K562 (cell line): ENCODE data around the gene ADK. TPM values are rescaled to one million over a fixed set of nuclear protein-coding genes. Genes with fewer than 3 reads are reported as not detected.

Source experiments
- CC2D1A ChIP-seq: fragments of 450-650 bp; IDR thresholded peaks from 2 replicates; pipeline ENCODE4 v1.6.1; 2017; ENCODE audit warnings: mild to moderate bottlenecking
- CHD4 ChIP-seq: fragments of 200-600 bp; sonication (generic); IDR thresholded peaks from 3 replicates; pipeline ENCODE4 v1.6.1; 2012; ENCODE audit warnings: low read depth, mild to moderate bottlenecking, mixed read lengths, low read length, inconsistent platforms; ENCODE audit not compliant: insufficient read depth, insufficient replicate concordance, poor library complexity, severe bottlenecking
- DACH1 ChIP-seq: fragments of 450-650 bp; IDR thresholded peaks from 2 replicates; pipeline ENCODE4 v1.6.1; 2018; ENCODE audit not compliant: partially characterized antibody
- GTF2A2 ChIP-seq: IDR thresholded peaks from 2 replicates; pipeline ENCODE4 v1.6.1; 2016; ENCODE audit warnings: mild to moderate bottlenecking, missing genetic modification characterization, missing compliant biosample characterization
- HOXB6 ChIP-seq: fragments of 250-450 bp; sonication (Bioruptor Pico); IDR thresholded peaks from 2 replicates; pipeline ENCODE4 v1.5.1; 2022; ENCODE audit warnings: mild to moderate bottlenecking, borderline replicate concordance
- SETDB1 ChIP-seq: IDR thresholded peaks from one replicate; pipeline ENCODE4 v1.6.1; 2012; ENCODE audit warnings: low read length, control low read depth, inconsistent platforms
- SIX5 ChIP-seq, 2 experiments: IDR thresholded peaks; 2 replicates each; pipeline ENCODE4 v1.6.1; 2011; ENCODE audit warnings: low read length in 2 of 2, borderline replicate concordance in 1 of 2, low read depth in 1 of 2, mild to moderate bottlenecking in 1 of 2, moderate library complexity in 1 of 2; ENCODE audit not compliant: insufficient read depth in 1 of 2
- TBP ChIP-seq: optimal IDR thresholded peaks from 2 replicates; pipeline ENCODE3; 2011; ENCODE audit warnings: low read depth, low read length, improper control_type of control experiment
- polyA plus RNA-seq, 8 experiments: library from polyadenylated mRNA; depleted of rRNA in 4 of 8; stranded (reverse) in 5 of 8; unstranded in 3 of 8; fragments of >200 nt; fragmentation: Nextera tagmentation in 2 of 8; fragmentation: Illumina TruSeq in 1 of 8; extraction: Ambion mirVana in 2 of 8; extraction: Trizol in 1 of 8; gene quantifications; 2 replicates each; pipeline versions ENCODE4 v1.2.1 to v1.2.3, GENCODE V29; 2011 to 2014; ENCODE audit warnings: inconsistent platforms in 1 of 8, missing spikeins in 1 of 8
- total RNA-seq, 7 experiments: library from RNA; depleted of rRNA in 6 of 7; stranded (reverse); fragments of >200 nt in 6 of 7; fragmentation: Illumina TruSeq in 2 of 7; extraction: Trizol in 2 of 7; gene quantifications; 2 replicates each; pipeline versions ENCODE4 v1.2.1 to v1.2.3, GENCODE V29; 2011 to 2021; ENCODE audit warnings: low replicate concordance in 1 of 7
- TF ChIP-seq, protein P1 (sequence below): sonication (generic); formaldehyde crosslinking; IDR thresholded peaks from 2 replicates; pipeline ENCODE4 v1.8.0; 2023; ENCODE audit warnings: missing genetic modification reagents, mild to moderate bottlenecking, borderline replicate concordance
- TF ChIP-seq, protein P2 (sequence below): sonication (generic); formaldehyde crosslinking; IDR thresholded peaks from 2 replicates; pipeline ENCODE4 v1.8.1; 2023; ENCODE audit warnings: missing genetic modification reagents, mild to moderate bottlenecking, borderline replicate concordance
- TF ChIP-seq, protein P3 (sequence below), 2 experiments: fragments of 450-650 bp; IDR thresholded peaks; 2 replicates each; pipeline ENCODE4 v1.6.1; 2016
- TF ChIP-seq, protein P4 (sequence below): fragments of 450-650 bp; IDR thresholded peaks from 2 replicates; pipeline ENCODE4 v1.6.1; 2016
- TF ChIP-seq, protein P5 (sequence below): sonication (generic); formaldehyde crosslinking; IDR thresholded peaks from 2 replicates; pipeline ENCODE4 v1.8.0; 2022; ENCODE audit warnings: mild to moderate bottlenecking, missing genetic modification reagents

Gene ADK
- total and polyA plus RNA-seq, 9 of the 15 experiments (the other 6 are each of a cell fraction or from before 2014, with no cell fraction given) = 54.2 to 97.8 (median 73.6) TPM

DNA sequence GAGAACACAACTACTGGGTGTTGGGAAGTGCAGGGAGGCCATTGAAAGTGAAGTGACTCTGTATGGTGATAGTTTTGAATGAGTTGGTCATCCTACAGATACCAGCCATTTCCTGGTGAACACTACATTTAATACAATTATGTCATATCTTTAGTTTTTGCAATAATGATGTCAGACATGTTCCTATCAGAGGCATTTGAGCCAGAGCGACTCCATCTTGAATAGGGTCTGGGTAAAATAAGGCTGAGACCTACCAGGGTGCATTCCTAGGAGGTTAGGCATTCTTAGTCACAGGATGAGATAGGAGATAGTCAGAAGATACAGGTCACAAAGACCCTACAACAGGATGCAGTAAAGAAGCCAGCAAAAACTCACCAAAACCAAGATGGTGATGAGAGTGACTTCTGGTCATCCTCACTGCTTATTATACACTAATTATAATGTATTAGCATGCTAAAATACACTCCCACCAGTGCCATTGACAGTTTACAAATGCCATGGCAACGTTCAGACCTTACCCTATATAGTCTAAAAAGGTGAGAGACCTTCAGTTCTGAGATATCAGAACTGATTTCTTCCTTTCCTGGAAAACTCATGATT is 28.2 kb downstream of the ADK start (continued):
- TF ChIP-seq HOXB6 (CRISPR knock-in tag) (no peak), CHD4 (no peak), SETDB1 (no peak), CC2D1A (no peak), TBP (no peak), SIX5 (IDR thresholded peaks at IDR 0.05; ENCODE audit: borderline replicate concordance in 1 of 2, insufficient read depth in 1 of 2, low read depth in 1 of 2, low read length in 2 of 2) (no peak), DACH1 (no peak), GTF2A2 (tag) (peak; percentile 91)
- TF ChIP-seq, protein P1, sequence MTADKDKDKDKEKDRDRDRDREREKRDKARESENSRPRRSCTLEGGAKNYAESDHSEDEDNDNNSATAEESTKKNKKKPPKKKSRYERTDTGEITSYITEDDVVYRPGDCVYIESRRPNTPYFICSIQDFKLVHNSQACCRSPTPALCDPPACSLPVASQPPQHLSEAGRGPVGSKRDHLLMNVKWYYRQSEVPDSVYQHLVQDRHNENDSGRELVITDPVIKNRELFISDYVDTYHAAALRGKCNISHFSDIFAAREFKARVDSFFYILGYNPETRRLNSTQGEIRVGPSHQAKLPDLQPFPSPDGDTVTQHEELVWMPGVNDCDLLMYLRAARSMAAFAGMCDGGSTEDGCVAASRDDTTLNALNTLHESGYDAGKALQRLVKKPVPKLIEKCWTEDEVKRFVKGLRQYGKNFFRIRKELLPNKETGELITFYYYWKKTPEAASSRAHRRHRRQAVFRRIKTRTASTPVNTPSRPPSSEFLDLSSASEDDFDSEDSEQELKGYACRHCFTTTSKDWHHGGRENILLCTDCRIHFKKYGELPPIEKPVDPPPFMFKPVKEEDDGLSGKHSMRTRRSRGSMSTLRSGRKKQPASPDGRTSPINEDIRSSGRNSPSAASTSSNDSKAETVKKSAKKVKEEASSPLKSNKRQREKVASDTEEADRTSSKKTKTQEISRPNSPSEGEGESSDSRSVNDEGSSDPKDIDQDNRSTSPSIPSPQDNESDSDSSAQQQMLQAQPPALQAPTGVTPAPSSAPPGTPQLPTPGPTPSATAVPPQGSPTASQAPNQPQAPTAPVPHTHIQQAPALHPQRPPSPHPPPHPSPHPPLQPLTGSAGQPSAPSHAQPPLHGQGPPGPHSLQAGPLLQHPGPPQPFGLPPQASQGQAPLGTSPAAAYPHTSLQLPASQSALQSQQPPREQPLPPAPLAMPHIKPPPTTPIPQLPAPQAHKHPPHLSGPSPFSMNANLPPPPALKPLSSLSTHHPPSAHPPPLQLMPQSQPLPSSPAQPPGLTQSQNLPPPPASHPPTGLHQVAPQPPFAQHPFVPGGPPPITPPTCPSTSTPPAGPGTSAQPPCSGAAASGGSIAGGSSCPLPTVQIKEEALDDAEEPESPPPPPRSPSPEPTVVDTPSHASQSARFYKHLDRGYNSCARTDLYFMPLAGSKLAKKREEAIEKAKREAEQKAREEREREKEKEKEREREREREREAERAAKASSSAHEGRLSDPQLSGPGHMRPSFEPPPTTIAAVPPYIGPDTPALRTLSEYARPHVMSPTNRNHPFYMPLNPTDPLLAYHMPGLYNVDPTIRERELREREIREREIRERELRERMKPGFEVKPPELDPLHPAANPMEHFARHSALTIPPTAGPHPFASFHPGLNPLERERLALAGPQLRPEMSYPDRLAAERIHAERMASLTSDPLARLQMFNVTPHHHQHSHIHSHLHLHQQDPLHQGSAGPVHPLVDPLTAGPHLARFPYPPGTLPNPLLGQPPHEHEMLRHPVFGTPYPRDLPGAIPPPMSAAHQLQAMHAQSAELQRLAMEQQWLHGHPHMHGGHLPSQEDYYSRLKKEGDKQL (CRISPR knock-in tag) = no peak
- TF ChIP-seq, protein P2, sequence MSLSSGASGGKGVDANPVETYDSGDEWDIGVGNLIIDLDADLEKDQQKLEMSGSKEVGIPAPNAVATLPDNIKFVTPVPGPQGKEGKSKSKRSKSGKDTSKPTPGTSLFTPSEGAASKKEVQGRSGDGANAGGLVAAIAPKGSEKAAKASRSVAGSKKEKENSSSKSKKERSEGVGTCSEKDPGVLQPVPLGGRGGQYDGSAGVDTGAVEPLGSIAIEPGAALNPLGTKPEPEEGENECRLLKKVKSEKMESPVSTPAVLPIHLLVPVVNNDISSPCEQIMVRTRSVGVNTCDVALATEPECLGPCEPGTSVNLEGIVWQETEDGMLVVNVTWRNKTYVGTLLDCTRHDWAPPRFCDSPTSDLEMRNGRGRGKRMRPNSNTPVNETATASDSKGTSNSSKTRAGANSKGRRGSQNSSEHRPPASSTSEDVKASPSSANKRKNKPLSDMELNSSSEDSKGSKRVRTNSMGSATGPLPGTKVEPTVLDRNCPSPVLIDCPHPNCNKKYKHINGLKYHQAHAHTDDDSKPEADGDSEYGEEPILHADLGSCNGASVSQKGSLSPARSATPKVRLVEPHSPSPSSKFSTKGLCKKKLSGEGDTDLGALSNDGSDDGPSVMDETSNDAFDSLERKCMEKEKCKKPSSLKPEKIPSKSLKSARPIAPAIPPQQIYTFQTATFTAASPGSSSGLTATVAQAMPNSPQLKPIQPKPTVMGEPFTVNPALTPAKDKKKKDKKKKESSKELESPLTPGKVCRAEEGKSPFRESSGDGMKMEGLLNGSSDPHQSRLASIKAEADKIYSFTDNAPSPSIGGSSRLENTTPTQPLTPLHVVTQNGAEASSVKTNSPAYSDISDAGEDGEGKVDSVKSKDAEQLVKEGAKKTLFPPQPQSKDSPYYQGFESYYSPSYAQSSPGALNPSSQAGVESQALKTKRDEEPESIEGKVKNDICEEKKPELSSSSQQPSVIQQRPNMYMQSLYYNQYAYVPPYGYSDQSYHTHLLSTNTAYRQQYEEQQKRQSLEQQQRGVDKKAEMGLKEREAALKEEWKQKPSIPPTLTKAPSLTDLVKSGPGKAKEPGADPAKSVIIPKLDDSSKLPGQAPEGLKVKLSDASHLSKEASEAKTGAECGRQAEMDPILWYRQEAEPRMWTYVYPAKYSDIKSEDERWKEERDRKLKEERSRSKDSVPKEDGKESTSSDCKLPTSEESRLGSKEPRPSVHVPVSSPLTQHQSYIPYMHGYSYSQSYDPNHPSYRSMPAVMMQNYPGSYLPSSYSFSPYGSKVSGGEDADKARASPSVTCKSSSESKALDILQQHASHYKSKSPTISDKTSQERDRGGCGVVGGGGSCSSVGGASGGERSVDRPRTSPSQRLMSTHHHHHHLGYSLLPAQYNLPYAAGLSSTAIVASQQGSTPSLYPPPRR (CRISPR knock-in tag) = no peak
- TF ChIP-seq, protein P3, sequence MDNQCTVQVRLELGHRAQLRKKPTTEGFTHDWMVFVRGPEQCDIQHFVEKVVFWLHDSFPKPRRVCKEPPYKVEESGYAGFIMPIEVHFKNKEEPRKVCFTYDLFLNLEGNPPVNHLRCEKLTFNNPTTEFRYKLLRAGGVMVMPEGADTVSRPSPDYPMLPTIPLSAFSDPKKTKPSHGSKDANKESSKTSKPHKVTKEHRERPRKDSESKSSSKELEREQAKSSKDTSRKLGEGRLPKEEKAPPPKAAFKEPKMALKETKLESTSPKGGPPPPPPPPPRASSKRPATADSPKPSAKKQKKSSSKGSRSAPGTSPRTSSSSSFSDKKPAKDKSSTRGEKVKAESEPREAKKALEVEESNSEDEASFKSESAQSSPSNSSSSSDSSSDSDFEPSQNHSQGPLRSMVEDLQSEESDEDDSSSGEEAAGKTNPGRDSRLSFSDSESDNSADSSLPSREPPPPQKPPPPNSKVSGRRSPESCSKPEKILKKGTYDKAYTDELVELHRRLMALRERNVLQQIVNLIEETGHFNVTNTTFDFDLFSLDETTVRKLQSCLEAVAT (IDR thresholded peaks at IDR 0.05) = no peak
- TF ChIP-seq, protein P4, sequence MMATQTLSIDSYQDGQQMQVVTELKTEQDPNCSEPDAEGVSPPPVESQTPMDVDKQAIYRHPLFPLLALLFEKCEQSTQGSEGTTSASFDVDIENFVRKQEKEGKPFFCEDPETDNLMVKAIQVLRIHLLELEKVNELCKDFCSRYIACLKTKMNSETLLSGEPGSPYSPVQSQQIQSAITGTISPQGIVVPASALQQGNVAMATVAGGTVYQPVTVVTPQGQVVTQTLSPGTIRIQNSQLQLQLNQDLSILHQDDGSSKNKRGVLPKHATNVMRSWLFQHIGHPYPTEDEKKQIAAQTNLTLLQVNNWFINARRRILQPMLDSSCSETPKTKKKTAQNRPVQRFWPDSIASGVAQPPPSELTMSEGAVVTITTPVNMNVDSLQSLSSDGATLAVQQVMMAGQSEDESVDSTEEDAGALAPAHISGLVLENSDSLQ = no peak
- TF ChIP-seq, protein P5, sequence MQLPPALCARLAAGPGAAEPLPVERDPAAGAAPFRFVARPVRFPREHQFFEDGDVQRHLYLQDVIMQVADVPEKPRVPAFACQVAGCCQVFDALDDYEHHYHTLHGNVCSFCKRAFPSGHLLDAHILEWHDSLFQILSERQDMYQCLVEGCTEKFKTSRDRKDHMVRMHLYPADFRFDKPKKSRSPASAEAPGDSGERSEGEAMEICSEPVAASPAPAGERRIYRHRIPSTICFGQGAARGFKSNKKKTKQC (CRISPR knock-in tag) = no peak
